H1 (cell line): ENCODE data around the gene ZNF516. TPM values are rescaled to one million over a fixed set of nuclear protein-coding genes. Genes with fewer than 3 reads are reported as not detected.

Experiments
- CTCF ChIA-PET: fragments of 300-600 bp; sonication (Branson Sonifier 250); formaldehyde crosslinking; loops from one replicate; lab custom pipeline; 2021; ENCODE audit not compliant: partially characterized antibody; lab: Charles Lee
- POLR2A ChIA-PET: fragments of 300-600 bp; sonication (Branson Sonifier 250); formaldehyde crosslinking; loops from one replicate; lab custom pipeline; 2021; ENCODE audit warnings: inconsistent platforms; ENCODE audit not compliant: partially characterized antibody; lab: Charles Lee
- DNase-seq, 2 experiments: peaks; one replicate each; pipeline versions ENCODE4 v3.0.0 to v3.0.0-alpha.2; 2010 to 2022; ENCODE audit warnings: low spot score in 2 of 2, low read depth in 1 of 2, mixed read lengths in 1 of 2
- FAIRE-seq: peaks from 2 replicates; lab custom pipeline; 2011; peaks lifted over from hg19 to GRCh38; lab: Jason Lieb, UNC
- H2AFZ ChIP-seq: 2 replicates; pipeline ENCODE4 v1.8.1; 2012; ENCODE audit warnings: low read length, inconsistent platforms
- H2AK5ac ChIP-seq: 2 replicates; pipeline ENCODE4 v1.6.1; 2013; ENCODE audit warnings: low read depth, low read length
- H2BK120ac ChIP-seq: replicated peaks from 2 replicates; pipeline ENCODE3; 2013; ENCODE audit warnings: low read depth, low read length, inconsistent platforms
- H2BK12ac ChIP-seq: 2 replicates; pipeline ENCODE4 v1.6.1; 2013; ENCODE audit warnings: low read depth, low read length
- H2BK15ac ChIP-seq: 2 replicates; pipeline ENCODE4 v1.6.1; 2013; ENCODE audit warnings: low read length
- H2BK20ac ChIP-seq: 2 replicates; pipeline ENCODE4 v1.6.1; 2013; ENCODE audit warnings: low read length
- H2BK5ac ChIP-seq: 2 replicates; pipeline ENCODE4 v1.6.1; 2013; ENCODE audit warnings: low read depth, low read length
- H3K14ac ChIP-seq: 2 replicates; pipeline ENCODE4 v1.6.1; 2013; ENCODE audit warnings: inconsistent platforms; ENCODE audit not compliant: insufficient read length
- H3K18ac ChIP-seq: 2 replicates; pipeline ENCODE4 v1.6.1; 2013; ENCODE audit warnings: low read length; ENCODE audit errors: extremely low read depth
- H3K23ac ChIP-seq: 2 replicates; pipeline ENCODE4 v1.6.1; 2013; ENCODE audit warnings: inconsistent platforms; ENCODE audit not compliant: insufficient read length
- H3K23me2 ChIP-seq: 2 replicates; pipeline ENCODE4 v1.6.1; 2013; ENCODE audit warnings: low read depth, low read length
- H3K27ac ChIP-seq: 2 replicates; pipeline ENCODE4 v1.6.1; 2011; ENCODE audit warnings: low read depth, low read length, inconsistent platforms
- H3K27me3 ChIP-seq, 4 experiments: replicated peaks in 1 of 4; 1 replicate in 1 of 4; 2 replicates in 3 of 4; pipeline versions ENCODE4 v1.6.1 to v1.8.1; 2011 to 2013; ENCODE audit warnings: low read length in 3 of 4, mild to moderate bottlenecking in 3 of 4, inconsistent platforms in 2 of 4, mixed read lengths in 2 of 4, moderate library complexity in 1 of 4; ENCODE audit not compliant: control insufficient read depth in 3 of 4, insufficient read depth in 3 of 4; ENCODE audit errors: extremely low read depth in 1 of 4
- H3K36me3 ChIP-seq, 4 experiments: 2 replicates each; pipeline versions ENCODE4 v1.6.1 to v1.8.1; 2011 to 2013; ENCODE audit warnings: mild to moderate bottlenecking in 4 of 4, low read length in 3 of 4, moderate library complexity in 2 of 4, control low read depth in 1 of 4, inconsistent platforms in 1 of 4; ENCODE audit not compliant: insufficient read depth in 4 of 4, control insufficient read depth in 2 of 4
- H3K4ac ChIP-seq: replicated peaks from 2 replicates; pipeline ENCODE3; 2013; ENCODE audit warnings: low read length, low read depth, mixed read lengths, inconsistent platforms; ENCODE audit not compliant: insufficient read length
- H3K4me1 ChIP-seq, 4 experiments: replicated peaks in 1 of 4; 1 replicate in 1 of 4; 2 replicates in 3 of 4; pipeline versions ENCODE4 v1.6.1 to v1.8.1; 2011 to 2013; ENCODE audit warnings: low read length in 3 of 4, inconsistent platforms in 2 of 4, mixed read lengths in 1 of 4; ENCODE audit not compliant: insufficient read depth in 4 of 4, control insufficient read depth in 3 of 4
- H3K4me2 ChIP-seq, 2 experiments: 2 replicates each; pipeline versions ENCODE4 v1.6.1 to v1.8.1; 2011 to 2013; ENCODE audit warnings: low read depth in 2 of 2, low read length in 2 of 2, control low read depth in 1 of 2, inconsistent platforms in 1 of 2, mild to moderate bottlenecking in 1 of 2; ENCODE audit not compliant: insufficient read depth in 1 of 2
- H3K4me3 ChIP-seq, 4 experiments: fragments of 200-600, 300-600 bp in 1 of 4; sonication (generic), shearing (Covaris generic), sonication (Bioruptor Twin) in 1 of 4; 2 replicates each; pipeline versions ENCODE4 v1.5.1 to v1.8.1; 2011 to 2016; ENCODE audit warnings: low read length in 4 of 4, low read depth in 3 of 4, control low read depth in 2 of 4, inconsistent platforms in 2 of 4, mild to moderate bottlenecking in 2 of 4, mixed read lengths in 1 of 4, moderate library complexity in 1 of 4; ENCODE audit not compliant: insufficient read depth in 2 of 4; ENCODE audit errors: extremely low read depth in 1 of 4
- H3K56ac ChIP-seq: replicated peaks from 2 replicates; pipeline ENCODE3; 2013; ENCODE audit warnings: low read depth, mild to moderate bottlenecking, mixed read lengths, low read length, inconsistent platforms; ENCODE audit not compliant: insufficient read length
- H3K79me1 ChIP-seq: 2 replicates; pipeline ENCODE4 v1.6.1; 2013; ENCODE audit warnings: low read depth, low read length, control low read depth
- H3K79me2 ChIP-seq, 2 experiments: 2 replicates each; pipeline versions ENCODE4 v1.6.1 to v1.8.1; 2012 to 2013; ENCODE audit warnings: low read length in 2 of 2, mild to moderate bottlenecking in 2 of 2, inconsistent platforms in 1 of 2; ENCODE audit not compliant: insufficient read depth in 2 of 2, control insufficient read depth in 1 of 2
- H3K9ac ChIP-seq, 4 experiments: replicated peaks in 1 of 4; 1 replicate in 1 of 4; 2 replicates in 3 of 4; pipeline versions ENCODE4 v1.6.1 to v1.8.1; 2011 to 2013; ENCODE audit warnings: low read depth in 3 of 4, low read length in 3 of 4, control low read depth in 2 of 4, mild to moderate bottlenecking in 2 of 4, moderate library complexity in 2 of 4, inconsistent platforms in 1 of 4; ENCODE audit errors: extremely low read depth in 1 of 4
- H3K9me3 ChIP-seq, 2 experiments: 2 replicates each; pipeline versions ENCODE4 v1.6.1 to v1.8.1; 2012 to 2013; ENCODE audit warnings: mild to moderate bottlenecking in 2 of 2, moderate library complexity in 2 of 2, control low read depth in 1 of 2, inconsistent platforms in 1 of 2, low read depth in 1 of 2, low read length in 1 of 2, mixed read lengths in 1 of 2; ENCODE audit not compliant: insufficient read depth in 2 of 2
- H4K20me1 ChIP-seq, 2 experiments: replicated peaks in 1 of 2; 2 replicates each; pipeline versions ENCODE3 to v1.8.1; 2011 to 2013; ENCODE audit warnings: inconsistent platforms in 2 of 2, low read length in 2 of 2, mild to moderate bottlenecking in 1 of 2; ENCODE audit not compliant: insufficient read depth in 2 of 2, control insufficient read depth in 1 of 2
- H4K5ac ChIP-seq: 2 replicates; pipeline ENCODE4 v1.6.1; 2013; ENCODE audit warnings: low read length, low read depth, mixed read lengths, inconsistent platforms; ENCODE audit not compliant: insufficient read length
- H4K8ac ChIP-seq: 2 replicates; pipeline ENCODE4 v1.8.0; 2013; ENCODE audit warnings: mild to moderate bottlenecking, moderate library complexity, low read length, inconsistent platforms; ENCODE audit not compliant: insufficient read depth; ENCODE audit errors: extremely low read depth
- H4K91ac ChIP-seq: replicated peaks from 2 replicates; pipeline ENCODE3; 2013; ENCODE audit warnings: low read length, mixed read lengths, inconsistent platforms; ENCODE audit not compliant: insufficient read length
- ASH2L ChIP-seq: fragments of 200-600, 300-600 bp; sonication (generic); IDR thresholded peaks from one replicate; pipeline ENCODE4 v1.7.1; 2017; ENCODE audit warnings: low read length
- ATF3 ChIP-seq: IDR thresholded peaks from 2 replicates; pipeline ENCODE4 v1.6.1; 2011; ENCODE audit warnings: low read depth, mild to moderate bottlenecking, low read length; ENCODE audit not compliant: insufficient read depth
- HDAC6 ChIP-seq: IDR thresholded peaks from one replicate; pipeline ENCODE4 v1.7.1; 2012; ENCODE audit warnings: low read depth, mild to moderate bottlenecking, inconsistent platforms, low read length, moderate library complexity
- KDM1A ChIP-seq: fragments of 200-600, 300-600 bp; sonication (generic); IDR thresholded peaks from 2 replicates; pipeline ENCODE4 v1.7.1; 2016; ENCODE audit warnings: mild to moderate bottlenecking, low read length, borderline replicate concordance
- NRF1 ChIP-seq: IDR thresholded peaks from 2 replicates; pipeline ENCODE4 v1.6.1; 2011; ENCODE audit warnings: mild to moderate bottlenecking, low read depth, low read length, improper control_type of control experiment
- PHF8 ChIP-seq: fragments of 200-600 bp; sonication (generic); conservative IDR thresholded peaks from 2 replicates; pipeline ENCODE4 v1.7.1; 2012; ENCODE audit warnings: low read depth, mild to moderate bottlenecking, inconsistent platforms, low read length, moderate library complexity
- POLR2AphosphoS5 ChIP-seq: IDR thresholded peaks from 2 replicates; pipeline ENCODE4 v1.6.1; 2011; ENCODE audit warnings: low read depth, low read length
- POU5F1 ChIP-seq: IDR thresholded peaks from 2 replicates; pipeline ENCODE4 v1.6.1; 2011; ENCODE audit warnings: low read depth, mild to moderate bottlenecking, low read length, moderate library complexity
- RBBP5 ChIP-seq: IDR thresholded peaks from 2 replicates; pipeline ENCODE4 v1.7.1; 2012; ENCODE audit warnings: low read depth, mild to moderate bottlenecking, inconsistent platforms, low read length, moderate library complexity, borderline replicate concordance
- RNF2 ChIP-seq: fragments of 200-900, 300-1000 bp; sonication (generic); IDR thresholded peaks from 2 replicates; pipeline ENCODE4 v1.7.1; 2016; ENCODE audit warnings: borderline replicate concordance, low read depth, mild to moderate bottlenecking, antibody characterized with exemption, low read length; ENCODE audit not compliant: poor library complexity, severe bottlenecking; ENCODE audit errors: missing control alignments
- SP4 ChIP-seq: IDR thresholded peaks from 2 replicates; pipeline ENCODE4 v1.6.1; 2012; ENCODE audit warnings: low read length, inconsistent platforms
- SUZ12 ChIP-seq: fragments of 200-600 bp; sonication (generic); IDR thresholded peaks from 2 replicates; pipeline ENCODE4 v1.6.1; 2012; ENCODE audit warnings: mild to moderate bottlenecking, inconsistent platforms, low read length, moderate library complexity, mixed read lengths
- WGBS, 2 experiments: shearing (Covaris generic) in 1 of 2; methylation state at CpG; one replicate each; pipeline versions ENCODE4 v1.1.6 to v1.1.7; 2013 to 2015; ENCODE audit warnings: low lambda C conversion rate in 2 of 2, mixed read lengths in 2 of 2, inconsistent platforms in 1 of 2, low coverage in 1 of 2, missing lambda C conversion rate in 1 of 2; ENCODE audit not compliant: insufficient replicate concordance in 2 of 2, insufficient coverage in 1 of 2, insufficient read length in 1 of 2; ENCODE audit errors: extremely low coverage in 1 of 2, missing lambda C conversion rate in 1 of 2; 5-methylcytosine and 5-hydroxymethylcytosine counted together
- polyA plus RNA-seq, 7 experiments: library from polyadenylated mRNA; depleted of rRNA in 3 of 7; stranded (reverse) in 5 of 7; unstranded in 2 of 7; fragments of >200 nt in 5 of 7; fragments of 200-250 nt in 2 of 7; gene quantifications; 1 replicate in 5 of 7; 2 replicates in 1 of 7; 4 replicates in 1 of 7; pipeline versions ENCODE4 v1.2.1 to v1.2.3, GENCODE V29; 2011 to 2013; ENCODE audit warnings: missing spikeins in 2 of 7, mixed read lengths in 2 of 7
- total RNA-seq: library from RNA; stranded (reverse); fragmentation: NEBNext Ultra II Directional; extraction: Animal tissue kit (Norgen Biotek cat#: 25700); gene quantifications from 2 replicates; pipeline ENCODE4 v1.2.1, GENCODE V29; 2021

The ZNF516 gene
- total and polyA plus RNA-seq, 2 of the 8 experiments (the other 6 are each of a cell fraction or from before 2014, with no cell fraction given) = 7.3 to 17.0 TPM

- no peak overlapping the region for H2BK15ac ChIP-seq
- H2BK120ac ChIP-seq = no peak overlapping the region
- no peak overlapping the region for H2BK20ac ChIP-seq
- POLR2A ChIA-PET = no interaction called here
- no peak overlapping the region for H2BK5ac ChIP-seq
- 99% methylated on average over 5 of the region's 5 CpGs; no CpG with 5 or more reads in 1 of the 2 experiments for WGBS, 2 experiments
- no peaks in the 10 kb centered on the region for H3K4me1 ChIP-seq
- no peak overlapping the region for H4K5ac ChIP-seq
- no peak overlapping the region for H3K18ac ChIP-seq
- H3K56ac ChIP-seq = no peak overlapping the region
- no peak overlapping the region for H2BK12ac ChIP-seq
- no peak overlapping the region for H2AFZ ChIP-seq
- no peak overlapping the region for H3K27ac ChIP-seq
- no peaks in the 10 kb centered on the region for H3K79me2 ChIP-seq
- no peak overlapping the region for H3K4me2 ChIP-seq
- H4K8ac ChIP-seq = no peak overlapping the region
- H4K20me1 ChIP-seq = peaks cover 0 to under 1% of the 10 kb centered on the region in 2 experiments
- FAIRE-seq (no peak), DNase-seq (no peak)
- no peak overlapping the region for H3K4ac ChIP-seq
- H3K9ac ChIP-seq = no peak overlapping the region
- CTCF ChIA-PET = interaction anchor here (2.0 kb wide), 1 partner anchor 10 kb away, joined by 6 read pairs; no protein-coding TSS in a partner anchor
- no peak overlapping the region for H2AK5ac ChIP-seq
- H3K36me3 ChIP-seq = no peaks in the 10 kb centered on the region
- no peaks in the 10 kb centered on the region for H3K79me1 ChIP-seq
- H3K9me3 ChIP-seq = peaks cover 3 to 6% of the 10 kb centered on the region in 2 experiments; a peak in 2 of 4 replicates
- TF ChIP-seq ASH2L (no peak), SUZ12 (no peak), KDM1A (no peak), NRF1 (no peak), RNF2 (no peak), SP4 (no peak), HDAC6 (no peak), POU5F1 (no peak), POLR2AphosphoS5 (no peak), RBBP5 (no peak), ATF3 (no peak), PHF8 (no peak)
- TF ChIP-seq, all 59 proteins: peak for 0
- H4K91ac ChIP-seq = no peak overlapping the region
- H3K14ac ChIP-seq = no peak overlapping the region
- H3K27me3 ChIP-seq = peaks cover 0 to 1% (median 0%) of the 10 kb centered on the region in 4 experiments; a peak in 1 of 7 replicates
- no peak overlapping the region for H3K4me3 ChIP-seq
- H3K23ac ChIP-seq = no peak overlapping the region
- H3K23me2 ChIP-seq = no peaks in the 10 kb centered on the region; the same call in 1 of the 2 replicates
Observed at GRCh38 chr18:76338619-76339245, 156.3 kb downstream of the ZNF516 start.
